SU-DHL-6 (cell line): ENCODE measurements around the gene PRIM1.

Source experiments
- CTCF ChIP-seq: fragments of 200-600 bp; sonication (generic); IDR thresholded peaks from one replicate; pipeline ENCODE4 v1.5.1; 2017; ENCODE audit warnings: antibody characterized with exemption, mild to moderate bottlenecking, low read length, moderate library complexity; ENCODE audit not compliant: insufficient read depth, poor library complexity, severe bottlenecking
- EZH2phosphoT487 ChIP-seq: fragments of 200-600 bp; sonication (generic), shearing (Covaris generic); conservative IDR thresholded peaks from 2 replicates; pipeline ENCODE4 v1.6.1; 2018; ENCODE audit warnings: mild to moderate bottlenecking, antibody characterized with exemption, low read length, moderate library complexity, mixed read lengths

GRCh38 chr12:56725723-56726102 lies 26.4 kb downstream of the PRIM1 start:
- TF ChIP-seq EZH2phosphoT487 (no peak), CTCF (no peak)
